BJ (cell line): ENCODE results near the gene MCU. TPM values are rescaled to one million over a fixed set of nuclear protein-coding genes. Genes with fewer than 3 reads are reported as not detected.

Experiments
- CTCF ChIA-PET: fragments of 350-600 bp; formaldehyde crosslinking; extraction: SDS; loops from one replicate; lab custom pipeline; 2021; ENCODE audit warnings: antibody characterized with exemption, inconsistent platforms; lab: Yijun Ruan, JAX
- POLR2A ChIA-PET: fragments of 300-600 bp; sonication (Branson Sonifier 250); formaldehyde crosslinking; extraction: SDS; loops from one replicate; lab custom pipeline; 2021; ENCODE audit warnings: antibody characterized with exemption; lab: Charles Lee
- DNase-seq: peaks from one replicate; pipeline ENCODE4 v3.0.0-alpha.2; 2011; ENCODE audit warnings: low read depth
- H3K27me3 ChIP-seq: 2 replicates; pipeline ENCODE4 v1.6.0; 2011; ENCODE audit warnings: low read length; ENCODE audit not compliant: control insufficient read depth, insufficient read depth
- H3K36me3 ChIP-seq: 2 replicates; pipeline ENCODE4 v1.5.1; 2011; ENCODE audit warnings: low read length; ENCODE audit not compliant: control insufficient read depth, insufficient read depth
- H3K4me3 ChIP-seq: 2 replicates; pipeline ENCODE4 v1.5.1; 2011; ENCODE audit warnings: low read depth, mild to moderate bottlenecking, control low read depth, low read length
- polyA plus RNA-seq: library from polyadenylated mRNA; depleted of rRNA; stranded (reverse); fragments of >200 nt; gene quantifications from 2 replicates; pipeline ENCODE4 v1.2.3, GENCODE V29; 2011
- TF ChIP-seq, protein P1 (sequence below): IDR thresholded peaks from 2 replicates; pipeline ENCODE4 v1.5.1; 2011; ENCODE audit warnings: low read depth, mild to moderate bottlenecking, control low read depth, inconsistent platforms, low read length, moderate library complexity; ENCODE audit not compliant: insufficient read depth

Gene MCU
- polyA plus RNA-seq, 1 experiment: 78.7 TPM

DNA sequence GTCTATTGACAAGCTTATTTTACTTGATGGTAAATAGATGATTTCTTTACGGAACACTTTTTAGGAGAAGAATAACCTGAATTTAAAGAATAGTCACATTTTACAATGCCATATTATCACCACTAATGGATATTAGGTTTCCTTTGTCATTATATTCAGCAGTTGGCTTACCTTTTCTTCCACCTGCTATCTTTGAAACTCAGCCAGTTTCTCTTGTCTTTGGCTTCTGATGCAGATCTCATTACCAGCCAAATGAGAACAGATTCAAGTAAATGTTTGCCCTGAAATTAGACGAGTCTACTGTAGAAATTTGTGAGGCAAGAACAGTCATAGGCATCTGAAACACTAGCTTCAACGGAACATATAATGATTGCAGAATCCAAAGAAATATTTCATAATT is 116.1 kb downstream of the MCU start:
- Histone ChIP-seq H3K4me3 (no peak overlapping the region), H3K36me3 (no peaks in the 10 kb centered on the region), H3K27me3 (no peaks in the 10 kb centered on the region)
- CTCF ChIA-PET: no interaction called here
- TF ChIP-seq, protein P1, sequence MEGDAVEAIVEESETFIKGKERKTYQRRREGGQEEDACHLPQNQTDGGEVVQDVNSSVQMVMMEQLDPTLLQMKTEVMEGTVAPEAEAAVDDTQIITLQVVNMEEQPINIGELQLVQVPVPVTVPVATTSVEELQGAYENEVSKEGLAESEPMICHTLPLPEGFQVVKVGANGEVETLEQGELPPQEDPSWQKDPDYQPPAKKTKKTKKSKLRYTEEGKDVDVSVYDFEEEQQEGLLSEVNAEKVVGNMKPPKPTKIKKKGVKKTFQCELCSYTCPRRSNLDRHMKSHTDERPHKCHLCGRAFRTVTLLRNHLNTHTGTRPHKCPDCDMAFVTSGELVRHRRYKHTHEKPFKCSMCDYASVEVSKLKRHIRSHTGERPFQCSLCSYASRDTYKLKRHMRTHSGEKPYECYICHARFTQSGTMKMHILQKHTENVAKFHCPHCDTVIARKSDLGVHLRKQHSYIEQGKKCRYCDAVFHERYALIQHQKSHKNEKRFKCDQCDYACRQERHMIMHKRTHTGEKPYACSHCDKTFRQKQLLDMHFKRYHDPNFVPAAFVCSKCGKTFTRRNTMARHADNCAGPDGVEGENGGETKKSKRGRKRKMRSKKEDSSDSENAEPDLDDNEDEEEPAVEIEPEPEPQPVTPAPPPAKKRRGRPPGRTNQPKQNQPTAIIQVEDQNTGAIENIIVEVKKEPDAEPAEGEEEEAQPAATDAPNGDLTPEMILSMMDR: no peak
- no peak for DNase-seq
- POLR2A ChIA-PET: no interaction called here

DNA sequence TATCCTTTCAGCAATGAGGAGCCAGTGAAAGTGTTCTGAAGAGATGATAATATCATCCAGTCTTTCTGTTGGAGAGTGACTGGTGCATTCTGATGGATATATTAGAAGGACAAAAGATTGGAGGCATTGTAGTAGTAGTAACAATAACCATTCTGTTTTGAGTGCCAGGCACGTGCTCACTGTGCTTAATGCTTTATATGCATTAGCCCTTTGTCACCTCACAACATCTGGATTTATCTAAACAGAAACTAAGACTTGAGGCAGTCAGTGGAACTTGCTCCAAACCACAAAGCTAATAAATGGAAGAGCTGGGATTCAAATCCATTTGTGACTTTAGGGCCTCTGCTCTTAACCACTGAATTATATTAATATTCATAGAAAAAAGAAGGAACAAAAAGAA is 117.1 kb downstream of the MCU start:
- CTCF ChIA-PET: no interaction called here
- POLR2A ChIA-PET: no interaction called here
- Histone ChIP-seq H3K4me3 (no peak overlapping the region), H3K27me3 (no peaks in the 10 kb centered on the region), H3K36me3 (no peaks in the 10 kb centered on the region)
- no peak for DNase-seq
- TF ChIP-seq, protein P1: no peak

GRCh38 chr10:72810976-72811375 is 119.0 kb downstream of the MCU start:
- DNase-seq: no peak
- H3K4me3 ChIP-seq: no peak overlapping the region
- no peaks in the 10 kb centered on the region for H3K36me3 ChIP-seq
- ChIA-PET CTCF (no interaction called here), POLR2A (no interaction called here)
- no peaks in the 10 kb centered on the region for H3K27me3 ChIP-seq
- TF ChIP-seq, protein P1: no peak

- ChIA-PET CTCF (interaction anchor here (1.7 kb wide), 1 partner anchor 18 kb away, joined by 4 read pairs; no protein-coding TSS in a partner anchor), POLR2A (interaction anchor here (1.0 kb wide), 1 partner anchor 121 kb away, joined by 3 read pairs; the partner anchor contains the start of gene MCU)
- TF ChIP-seq, protein P1: no peak
- no peaks in the 10 kb centered on the region for H3K36me3 ChIP-seq
- H3K4me3 ChIP-seq: no peak overlapping the region
- no peak for DNase-seq
- H3K27me3 ChIP-seq: no peaks in the 10 kb centered on the region
These were observed 120.4 kb downstream of the MCU start for GRCh38 chr10:72812415-72812752.

DNA sequence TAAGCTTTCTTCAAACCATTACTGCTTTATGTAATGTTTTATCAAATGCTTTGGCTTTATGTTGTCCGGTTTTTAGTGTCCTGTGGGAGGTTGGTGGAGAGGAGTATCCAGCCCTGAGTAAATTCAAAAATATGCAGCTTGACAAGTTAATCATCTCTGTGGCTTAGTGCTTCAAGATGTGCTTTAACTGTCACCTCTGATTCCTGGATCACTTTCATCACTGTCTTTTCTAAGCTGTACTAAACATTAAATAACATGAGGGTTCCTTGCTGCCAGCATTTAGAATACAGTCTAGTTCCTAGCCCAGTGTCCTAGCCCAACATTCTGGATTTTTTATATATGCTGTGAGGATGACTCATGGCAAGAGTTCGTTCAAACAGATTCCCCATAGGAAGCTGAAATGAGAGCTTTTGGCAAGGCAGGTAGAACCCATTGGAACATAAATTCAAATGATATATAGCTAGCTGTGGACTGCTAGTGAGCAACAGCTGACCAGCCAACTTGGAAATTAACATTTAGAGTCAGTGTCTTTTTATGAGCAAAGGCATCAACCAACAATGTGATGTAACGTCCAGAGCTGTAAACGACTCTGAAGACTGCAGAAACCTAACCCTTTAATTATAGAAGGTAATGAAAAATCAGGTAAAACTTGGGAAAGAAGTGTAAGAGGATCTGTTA is 120.9 kb downstream of the MCU start:
- ChIA-PET POLR2A (interaction anchor here (1.0 kb wide), 1 partner anchor 121 kb away, joined by 3 read pairs; the partner anchor contains the start of gene MCU), CTCF (interaction anchor here (0.5 to 1.7 kb wide), 3 partner anchors 11 to 155 kb away, joined by 3 to 4 read pairs (median 4); no protein-coding TSS in a partner anchor)
- TF ChIP-seq, protein P1: no peak
- Histone ChIP-seq H3K4me3 (no peak overlapping the region), H3K27me3 (no peaks in the 10 kb centered on the region), H3K36me3 (no peaks in the 10 kb centered on the region)
- peak; percentile 56 for DNase-seq
